NCI-H748 treated with DMSO at 0.1 percent for 48 hours (cell line): ENCODE data around the gene ZDHHC3.
A peak's percentile ranks its signal among the peaks of the same experiment; 100 is the strongest.

Experiments used
- DNase-seq: peaks from one replicate; lab custom pipeline; 2025; lab: John Stamatoyannopoulos, UW

The ZDHHC3 gene

GRCh38 chr3:44926921-44927320, 49.1 kb downstream of the ZDHHC3 start:
- DNase-seq: no peak

- no peak for DNase-seq
Measured at GRCh38 chr3:44926172-44926571, 49.8 kb downstream of the ZDHHC3 start.

GRCh38 chr3:44924457-44925084, 51.4 kb downstream of the ZDHHC3 start:
- DNase-seq: no peak

DNA sequence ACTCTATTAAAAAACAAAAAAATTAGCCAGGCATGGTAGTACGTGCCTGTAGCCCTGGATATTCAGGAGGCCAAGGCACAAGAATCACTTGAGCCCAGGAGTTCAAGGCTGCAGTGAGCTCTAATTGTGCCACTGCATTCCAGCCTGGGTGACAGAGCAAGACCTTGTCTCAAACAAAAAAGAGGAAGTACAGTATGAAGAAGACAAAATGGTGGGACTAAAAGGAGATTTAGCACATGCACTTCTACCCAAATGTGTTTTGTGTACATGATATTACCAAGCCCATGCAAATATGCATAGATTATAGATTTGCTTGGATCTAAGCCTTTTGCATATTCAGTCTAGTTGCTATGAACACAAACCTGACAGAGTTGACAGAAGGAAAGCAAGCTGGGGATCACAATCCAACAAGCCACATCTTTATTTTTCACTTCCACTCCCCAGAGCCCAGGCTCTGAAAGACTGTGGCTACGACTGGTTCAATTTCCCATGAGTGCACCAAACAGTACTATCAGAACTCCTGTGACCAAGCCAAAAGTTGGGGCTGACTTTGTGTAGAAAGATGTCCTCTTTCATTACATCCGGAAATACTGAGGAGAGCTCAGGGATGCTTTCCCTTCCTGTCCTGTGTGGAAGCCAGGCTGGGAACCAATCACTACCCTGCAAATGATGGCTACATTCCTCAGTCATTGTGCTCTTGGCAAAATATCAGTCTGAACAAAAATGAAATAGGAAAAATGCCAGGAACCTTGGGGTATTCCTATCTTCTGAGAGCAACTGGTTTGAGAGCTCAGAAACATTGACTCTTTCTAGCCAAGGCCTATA, 52.1 kb downstream of the ZDHHC3 start:
- DNase-seq: no peak

- DNase-seq: no peak
Measured at GRCh38 chr3:44920081-44920480, 55.9 kb downstream of the ZDHHC3 start.

- no peak for DNase-seq
Measured at GRCh38 chr3:44918581-44918980, 57.4 kb downstream of the ZDHHC3 start.

DNA sequence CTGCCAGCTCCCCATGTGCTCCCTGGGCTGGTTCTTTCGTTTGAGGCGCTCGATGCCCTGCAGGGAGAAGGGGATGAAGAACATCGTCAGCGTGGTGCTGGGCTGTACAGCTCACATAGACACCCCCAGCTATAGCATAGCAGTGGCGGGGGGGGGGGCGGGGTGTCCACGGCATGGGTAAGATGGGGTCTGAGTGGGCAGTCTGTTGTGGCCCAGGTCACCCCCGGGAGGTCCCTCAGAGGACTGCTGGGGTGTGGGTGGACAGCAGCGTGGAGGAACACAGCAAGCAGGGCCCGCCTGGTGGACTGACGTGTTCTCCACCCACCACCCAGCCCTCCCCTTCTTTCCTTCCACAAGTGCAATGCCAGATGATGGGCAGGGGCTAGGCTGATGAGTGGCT, 57.9 kb downstream of the ZDHHC3 start:
- DNase-seq: no peak

DNA sequence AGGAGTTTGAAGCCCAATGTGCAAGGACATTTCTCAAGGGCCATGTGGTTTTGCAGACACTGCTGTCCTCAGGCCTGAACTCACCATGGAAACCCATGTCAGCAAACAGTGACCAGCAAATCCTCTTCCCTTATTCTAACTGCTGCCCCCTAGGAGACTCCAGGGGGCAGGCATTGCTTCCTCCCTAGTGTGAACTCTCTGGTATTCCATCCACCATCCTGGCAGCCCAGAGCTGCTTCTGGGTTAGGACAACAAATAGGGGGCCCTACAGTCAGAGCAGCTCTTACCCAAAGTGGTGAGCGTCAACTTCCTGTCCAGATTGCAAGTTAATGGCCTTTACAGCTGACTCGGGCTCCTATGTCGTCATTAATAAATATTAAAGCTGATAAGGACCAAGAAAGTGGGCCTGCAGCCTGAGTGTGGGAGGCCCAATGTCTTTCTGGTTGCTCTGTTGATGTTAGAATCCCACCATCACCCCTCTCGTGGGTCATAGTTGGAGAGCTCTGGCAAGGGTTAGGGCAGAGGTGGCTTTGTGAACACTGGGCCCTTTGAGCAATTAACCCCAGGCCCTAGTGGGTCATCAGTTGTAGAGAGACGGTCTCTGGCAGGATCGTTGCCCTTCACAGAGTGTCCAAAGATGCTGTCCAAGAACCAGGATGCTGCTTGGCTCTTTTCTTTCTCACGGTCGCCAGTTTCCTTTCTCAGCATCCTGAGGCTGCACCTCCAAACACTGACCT, 60.1 kb downstream of the ZDHHC3 start:
- DNase-seq: no peak

DNA sequence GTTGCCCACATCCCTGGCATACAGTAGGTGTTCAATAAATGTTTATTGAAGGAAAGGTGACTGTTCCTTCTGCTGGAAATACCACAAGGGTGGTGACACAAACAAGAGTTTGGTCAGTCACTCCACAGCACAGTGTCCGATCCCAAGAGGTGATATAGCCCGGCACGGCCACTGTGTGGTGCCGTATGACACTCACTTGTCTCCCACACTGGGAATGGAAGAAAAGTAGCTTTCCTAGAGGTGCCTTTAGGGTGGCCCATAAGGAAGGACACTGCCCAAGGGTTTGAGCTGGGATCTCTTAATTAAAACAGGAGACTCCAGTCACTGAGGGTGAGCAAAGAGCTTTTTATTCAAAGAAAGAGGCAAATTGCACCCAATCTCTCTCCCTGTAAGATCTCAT, 61.0 kb downstream of the ZDHHC3 start:
- no peak for DNase-seq

DNA sequence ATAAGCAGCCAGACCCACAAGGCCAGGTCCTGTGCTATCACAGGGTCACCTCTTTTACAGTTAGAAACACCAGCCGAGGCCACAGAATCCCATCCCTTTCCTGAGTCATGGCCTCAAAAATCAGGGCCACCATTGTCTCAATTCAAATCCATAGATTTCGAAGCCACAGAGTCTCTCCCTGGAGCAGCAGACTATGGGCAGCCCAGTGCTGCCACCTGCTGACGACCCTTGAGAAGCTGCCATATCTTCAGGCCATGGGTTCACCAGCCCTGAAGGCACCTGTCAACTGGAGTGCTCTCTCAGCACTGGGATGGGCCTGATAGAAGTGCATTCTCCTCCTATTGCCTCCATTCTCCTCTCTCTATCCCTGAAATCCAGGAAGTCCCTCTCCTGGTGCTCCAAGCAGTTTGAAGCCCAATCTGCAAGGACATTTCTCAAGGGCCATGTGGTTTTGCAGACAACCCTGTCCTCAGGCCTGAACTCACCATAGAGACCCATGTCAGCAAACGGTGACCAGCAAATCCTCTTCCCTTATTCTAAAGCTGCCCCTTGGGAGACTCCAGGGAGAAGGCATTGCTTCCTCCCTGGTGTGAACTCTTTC, 62.0 kb downstream of the ZDHHC3 start:
- DNase-seq: peak; percentile 19

DNA sequence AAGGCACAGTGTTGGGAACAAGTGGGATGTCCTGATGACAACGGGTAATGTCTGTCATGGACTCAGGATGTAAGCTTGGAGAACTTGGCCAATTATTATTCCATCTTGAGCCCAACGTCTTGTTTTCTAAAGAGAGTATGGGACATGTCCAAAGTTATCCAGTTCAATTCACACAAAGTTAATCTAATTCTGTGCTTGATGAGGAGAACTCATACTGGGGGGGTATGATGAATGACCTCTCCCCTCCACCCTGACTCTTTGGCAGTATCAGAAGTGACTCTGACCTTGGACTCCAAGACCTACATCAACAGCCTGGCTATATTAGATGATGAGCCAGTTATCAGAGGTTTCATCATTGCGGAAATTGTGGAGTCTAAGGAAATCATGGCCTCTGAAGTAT, 65.3 kb downstream of the ZDHHC3 start:
- DNase-seq: no peak

DNA sequence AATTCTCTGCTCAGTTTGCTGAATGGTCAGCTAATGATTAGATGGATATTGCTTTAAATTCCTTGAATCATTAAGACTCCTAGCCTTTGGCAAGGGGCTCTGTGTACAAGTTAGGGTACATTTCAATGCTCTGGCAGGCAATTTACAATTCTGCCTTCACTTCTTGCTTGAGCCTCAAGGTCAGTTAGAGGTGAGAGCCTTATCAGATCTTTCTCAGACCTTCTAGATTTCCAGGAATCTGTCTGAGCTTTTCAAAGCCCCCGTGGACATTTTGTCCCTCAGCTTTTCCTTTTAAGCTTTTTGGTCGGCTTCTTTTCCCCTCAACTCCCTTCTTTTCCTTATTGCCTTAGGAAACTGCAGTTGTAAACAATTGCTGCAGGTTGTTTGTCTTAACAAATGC, 66.9 kb downstream of the ZDHHC3 start:
- DNase-seq: no peak

DNA sequence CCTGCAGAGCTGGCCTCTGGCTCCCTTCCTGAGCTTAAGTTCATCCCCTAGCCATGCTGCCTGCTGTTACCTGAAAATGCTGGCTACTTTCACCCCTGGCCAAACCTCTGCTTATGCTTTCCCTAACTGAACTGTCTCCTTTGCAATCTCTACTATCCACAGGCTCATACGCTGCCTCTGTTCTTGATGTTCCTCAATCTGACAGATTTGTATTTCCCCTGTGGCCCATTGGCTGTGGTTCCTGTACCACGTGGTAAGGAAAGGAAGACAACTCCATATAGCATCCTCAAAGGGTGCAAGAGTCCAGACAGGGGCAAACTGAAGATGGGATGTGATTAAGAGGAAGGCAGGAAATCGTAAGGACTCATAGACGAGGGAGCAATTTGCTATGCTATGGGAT, 68.4 kb downstream of the ZDHHC3 start:
- no peak for DNase-seq

- no peak for DNase-seq
Measured at GRCh38 chr3:44906997-44907396, 69.0 kb downstream of the ZDHHC3 start.

DNA sequence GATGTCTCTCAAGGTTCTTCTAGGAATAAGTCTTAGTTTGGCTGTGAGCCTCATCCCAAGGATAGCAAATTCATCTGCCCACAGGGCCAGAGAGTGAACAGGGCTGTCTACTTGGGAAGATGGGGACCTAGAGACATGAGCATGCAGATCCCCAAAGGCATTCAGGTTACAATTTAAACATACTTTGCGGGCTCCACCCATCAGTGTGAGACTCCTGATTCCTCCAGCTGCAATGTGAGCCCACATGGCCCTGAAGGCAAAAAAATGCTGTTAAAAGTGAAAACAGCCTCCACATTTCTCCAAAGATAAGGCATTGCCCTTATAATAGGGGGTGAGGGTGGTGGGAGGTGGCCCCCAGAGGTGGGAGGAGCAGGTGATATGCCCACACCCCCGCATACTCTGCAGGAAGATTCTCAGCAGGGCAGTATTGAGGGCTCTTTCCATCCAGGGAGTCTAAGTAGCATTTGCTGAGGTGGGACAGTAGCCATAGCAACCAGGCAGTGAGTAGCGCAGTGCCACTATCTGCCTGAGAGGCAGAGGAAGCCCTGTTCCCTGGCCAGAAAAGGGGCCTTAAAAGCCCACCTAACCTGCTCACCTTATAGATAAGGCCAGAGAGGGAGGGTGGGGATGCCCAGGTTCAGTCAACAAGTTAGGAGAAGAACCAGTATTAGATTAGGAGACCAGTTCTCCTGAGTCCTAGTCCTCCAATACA, 70.4 kb downstream of the ZDHHC3 start:
- no peak for DNase-seq

GRCh38 chr3:44903751-44904150, 72.2 kb downstream of the ZDHHC3 start:
- DNase-seq: no peak

DNA sequence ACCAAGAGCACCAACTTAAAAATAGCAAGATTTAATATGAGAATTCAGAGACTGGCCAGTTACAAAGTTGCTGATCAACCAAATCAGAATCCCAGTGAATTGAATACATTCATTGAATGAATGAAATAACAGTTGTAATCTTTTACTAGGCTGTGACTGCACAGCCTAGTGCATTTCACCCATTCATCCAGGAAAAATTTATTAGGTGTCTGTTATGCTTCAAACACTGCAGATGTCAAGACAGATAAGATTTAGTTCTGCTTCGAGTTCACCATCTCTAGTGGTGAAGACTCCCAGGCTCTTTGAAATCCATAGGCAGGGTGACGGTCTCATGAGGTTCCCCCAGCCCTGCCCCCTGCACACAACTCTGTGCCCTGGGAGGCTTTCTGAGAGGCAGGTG, 72.7 kb downstream of the ZDHHC3 start:
- no peak for DNase-seq

- no peak for DNase-seq
Measured at GRCh38 chr3:44902628-44903027, 73.3 kb downstream of the ZDHHC3 start.

DNA sequence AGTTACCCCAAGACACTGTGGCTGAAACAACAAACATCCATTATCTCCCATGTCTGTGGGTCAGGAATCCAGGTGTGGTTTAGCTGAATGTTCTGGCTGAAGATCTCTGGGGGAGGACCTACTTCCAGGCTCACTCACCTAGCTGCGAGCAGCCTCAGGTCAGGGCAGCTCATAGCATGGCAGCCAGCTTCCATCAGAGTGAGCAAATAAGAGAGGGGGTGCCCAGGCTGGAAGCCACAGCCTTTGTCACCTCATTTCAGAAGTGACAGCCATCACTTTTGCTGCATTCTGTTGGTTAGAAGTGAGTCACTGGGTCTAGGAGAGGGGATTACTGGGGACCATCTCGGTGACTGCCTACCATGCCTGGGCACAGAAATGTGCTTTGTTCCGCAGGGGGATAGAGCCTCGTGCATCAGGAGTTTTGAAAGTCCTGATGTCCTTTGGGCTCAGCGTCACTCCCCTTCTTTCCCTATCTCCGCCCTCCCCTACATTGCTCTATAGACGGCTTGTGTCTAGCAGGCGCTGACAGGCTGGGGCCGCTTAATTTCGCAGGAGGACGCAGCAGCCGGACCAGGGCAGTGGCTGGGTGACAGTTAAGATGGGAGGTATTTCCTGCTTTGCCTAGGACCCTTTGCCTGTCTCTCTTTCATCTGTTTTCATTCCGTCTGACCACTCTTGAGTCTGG, 76.1 kb downstream of the ZDHHC3 start:
- DNase-seq: no peak

GRCh38 chr3:44896440-44896839, 79.5 kb downstream of the ZDHHC3 start:
- no peak for DNase-seq

DNA sequence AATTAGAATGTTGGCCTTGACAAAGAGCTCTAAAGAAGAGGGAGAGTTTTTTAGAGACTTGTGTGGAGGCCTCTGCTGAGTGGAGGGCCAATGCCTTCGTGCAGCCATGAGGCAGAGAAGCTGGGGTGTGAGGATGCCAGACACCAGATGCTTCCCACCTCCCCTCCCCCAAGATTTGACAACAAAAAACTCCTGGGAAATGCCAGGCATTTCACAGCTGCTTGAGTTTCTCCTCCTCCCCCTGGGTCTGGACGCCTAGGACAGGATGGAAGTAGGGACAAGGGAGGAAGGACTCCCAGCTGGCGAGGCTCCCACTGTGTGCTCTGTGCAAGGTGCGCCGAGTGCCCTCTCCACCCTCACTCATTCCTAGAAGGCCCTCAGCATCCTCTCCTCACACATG, 81.5 kb downstream of the ZDHHC3 start:
- no peak for DNase-seq
